ENCODE data around the gene BTG4.

DNA sequence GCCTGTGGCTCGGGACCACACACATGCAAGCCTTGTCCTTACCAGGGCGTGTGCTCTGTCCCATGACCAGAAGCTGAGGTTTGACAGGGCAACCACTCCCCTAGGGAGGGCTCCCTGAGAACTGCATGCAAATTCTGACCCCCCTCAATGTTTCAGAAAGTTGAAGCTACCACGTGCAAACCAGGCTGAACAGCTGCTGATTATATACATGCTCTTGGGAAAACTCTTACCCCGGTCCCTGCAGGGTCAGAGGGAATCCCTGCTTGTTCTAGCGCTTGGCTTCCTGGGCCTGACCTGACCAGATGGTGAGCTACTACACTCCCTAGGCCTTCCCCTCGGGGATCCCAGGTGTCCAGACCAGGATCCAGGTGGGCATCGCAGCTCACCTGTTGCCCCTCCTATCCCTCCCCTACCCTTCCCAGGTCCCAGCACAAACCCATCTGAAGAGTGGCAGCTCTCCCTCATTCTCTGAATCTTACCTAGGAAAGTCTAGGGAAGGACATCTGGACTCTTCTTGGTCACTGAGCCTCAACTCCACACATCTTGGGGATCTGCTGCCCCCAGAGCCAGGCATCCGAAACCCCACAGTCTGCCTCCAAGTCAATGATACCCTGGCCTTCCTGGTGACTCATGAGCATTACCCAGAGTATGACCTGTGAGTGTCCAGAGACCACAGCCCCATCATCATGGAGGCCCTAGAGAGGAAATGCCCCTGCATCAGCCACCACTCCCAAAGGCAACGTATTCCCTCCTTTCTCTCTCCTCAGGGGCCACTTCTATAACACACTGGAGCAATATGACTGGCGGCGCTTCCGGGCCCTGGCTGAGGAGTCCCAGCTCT lies 61.5 kb downstream of the BTG4 start:
- no peak for TF ChIP-seq EZH2 (IDR thresholded peaks at IDR 0.05; ENCODE audit: insufficient read depth, poor library complexity, severe bottlenecking)
- no peak for TF ChIP-seq EZH2phosphoT487 (IDR thresholded peaks at IDR 0.05; ENCODE audit: insufficient read depth, low read depth)

Data from GM23248 (cell line).